Measurements from ENCODE around the gene ARHGEF2.

Gene ARHGEF2

DNA sequence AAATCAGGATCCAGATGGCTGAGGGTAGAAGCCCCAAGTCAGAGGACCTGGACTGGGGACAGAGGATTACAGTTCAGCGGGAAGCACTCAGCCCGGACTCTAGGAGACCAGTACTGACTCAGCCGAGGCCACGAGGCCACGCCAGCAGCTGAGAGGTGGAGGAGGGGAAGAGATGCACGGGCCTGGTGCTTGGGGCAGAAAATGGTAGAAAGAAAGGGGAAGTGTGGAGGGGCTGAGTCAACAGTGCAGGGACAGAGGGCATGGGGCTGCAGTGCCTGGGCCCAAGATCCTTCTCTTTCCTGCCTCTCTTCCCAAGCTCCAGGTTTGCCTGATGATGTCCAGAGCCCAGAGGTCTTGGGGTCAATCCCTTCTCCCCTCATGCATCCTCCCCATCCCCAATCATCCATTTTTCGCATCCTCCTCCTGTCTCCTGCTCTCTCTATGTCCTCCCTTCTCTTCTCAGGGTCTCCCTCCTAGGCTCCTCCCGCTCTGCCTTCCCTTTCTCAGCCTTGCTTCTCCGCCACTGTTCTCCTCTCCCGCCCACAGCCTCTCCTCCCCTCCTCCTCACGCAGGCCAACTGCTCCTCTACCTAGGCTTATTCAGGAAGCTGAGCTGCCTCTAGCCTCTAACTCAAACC, 7.7 kb downstream of the ARHGEF2 start:
- peak; percentile 71 for DNase-seq

DNA sequence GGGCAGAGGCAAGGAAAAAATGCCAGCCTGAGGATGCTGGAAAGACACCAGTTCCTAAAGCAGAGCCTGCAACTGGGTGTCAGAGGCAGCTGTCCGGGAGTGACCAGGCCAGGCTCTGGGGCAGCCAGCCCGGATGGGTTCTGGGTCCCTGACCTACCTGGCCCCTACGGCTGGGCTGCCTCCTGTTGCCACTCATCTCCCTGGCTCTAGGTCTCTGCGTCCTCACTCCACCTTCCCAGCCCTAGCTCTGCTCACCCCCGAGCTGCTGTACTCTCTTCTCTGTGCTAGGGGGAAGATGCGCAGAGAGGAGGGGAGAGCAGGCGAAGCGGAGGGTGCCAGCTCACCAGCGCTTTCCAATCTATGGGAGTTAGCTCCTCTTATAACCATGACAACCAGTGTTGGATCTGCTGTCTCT, 9.0 kb downstream of the ARHGEF2 start:
- no peak for DNase-seq

GRCh38 chr1:155968670-155969069, 9.7 kb downstream of the ARHGEF2 start:
- no peak for DNase-seq

- DNase-seq = no peak
These were observed 10.3 kb downstream of the ARHGEF2 start for GRCh38 chr1:155968051-155968400.

DNA sequence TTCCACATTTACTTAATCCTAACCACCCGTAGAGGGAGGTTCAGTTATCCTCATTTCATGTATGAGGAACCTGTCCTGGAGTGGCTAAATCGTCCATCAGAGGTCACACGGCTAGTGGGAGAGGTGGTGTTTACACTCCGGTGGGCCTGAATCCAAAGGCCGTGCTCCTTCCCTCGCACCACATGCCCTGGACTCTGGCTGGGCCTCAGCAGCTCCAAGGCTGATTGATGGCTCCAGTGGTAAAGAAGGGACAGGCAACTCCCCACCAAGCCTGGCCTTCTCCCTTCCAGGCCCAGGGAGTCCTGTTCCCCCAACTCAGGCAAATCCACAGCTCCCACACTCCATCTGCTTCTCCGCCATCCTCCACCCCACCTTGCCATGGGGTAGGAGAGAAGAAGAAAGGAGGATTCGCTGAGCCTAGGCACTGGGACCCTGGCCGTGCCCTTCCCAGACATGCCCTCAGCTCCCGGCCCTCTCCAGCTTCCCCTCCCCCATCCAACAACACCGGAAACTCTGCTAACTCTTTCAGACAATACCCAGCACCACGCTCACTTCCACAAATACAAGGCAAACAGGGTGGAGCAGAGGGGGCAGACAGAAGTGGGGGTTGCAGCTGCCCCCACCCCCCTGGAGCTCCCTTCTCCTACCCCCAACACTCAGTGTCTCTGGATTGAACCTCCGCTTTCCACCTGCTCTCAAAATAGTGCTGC, 10.9 kb downstream of the ARHGEF2 start:
- no peak for DNase-seq

DNA sequence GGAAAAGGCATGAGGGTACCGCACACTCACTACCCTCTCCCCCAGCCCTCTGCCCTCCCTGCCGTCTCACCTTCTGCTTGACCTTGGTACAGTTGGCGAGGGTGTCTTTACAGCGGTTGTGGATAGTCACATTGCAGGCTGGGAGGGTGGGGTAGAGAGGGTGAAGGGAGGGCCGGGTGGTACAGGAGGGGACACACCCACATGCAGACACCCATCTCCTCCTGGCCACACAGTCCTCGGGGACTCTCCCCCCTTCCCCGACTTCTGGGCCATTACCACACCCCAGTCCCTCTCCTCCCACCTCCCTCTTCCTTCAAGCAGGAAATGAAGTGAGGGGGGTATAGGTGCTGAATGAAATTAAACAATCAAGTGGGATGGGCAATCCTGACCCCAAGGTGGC, 11.6 kb downstream of the ARHGEF2 start:
- DNase-seq = peak; percentile 77

GRCh38 chr1:155966135-155966534, 12.2 kb downstream of the ARHGEF2 start:
- no peak for DNase-seq

DNA sequence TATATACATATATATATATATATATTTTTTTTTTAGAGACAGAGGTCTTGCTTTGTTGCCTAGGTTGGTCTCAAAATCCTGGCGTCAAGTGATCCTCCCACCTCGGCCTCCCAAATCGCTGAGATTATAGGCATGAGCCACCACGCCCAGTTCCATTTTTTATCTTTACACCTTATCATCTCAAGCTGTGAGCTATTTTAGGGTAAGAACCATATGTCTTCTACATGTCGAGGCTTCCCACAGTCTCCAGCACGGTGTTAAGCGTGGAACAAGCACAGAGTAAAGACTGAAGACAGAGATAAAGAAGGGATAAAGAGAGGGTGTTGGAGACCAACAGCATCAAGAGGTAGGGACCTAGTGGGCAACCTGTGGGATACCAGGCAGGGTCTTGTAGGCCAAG, 14.2 kb downstream of the ARHGEF2 start:
- DNase-seq = peak; percentile 39

- no peak for DNase-seq
These were observed 15.6 kb downstream of the ARHGEF2 start for GRCh38 chr1:155962599-155963211.

DNA sequence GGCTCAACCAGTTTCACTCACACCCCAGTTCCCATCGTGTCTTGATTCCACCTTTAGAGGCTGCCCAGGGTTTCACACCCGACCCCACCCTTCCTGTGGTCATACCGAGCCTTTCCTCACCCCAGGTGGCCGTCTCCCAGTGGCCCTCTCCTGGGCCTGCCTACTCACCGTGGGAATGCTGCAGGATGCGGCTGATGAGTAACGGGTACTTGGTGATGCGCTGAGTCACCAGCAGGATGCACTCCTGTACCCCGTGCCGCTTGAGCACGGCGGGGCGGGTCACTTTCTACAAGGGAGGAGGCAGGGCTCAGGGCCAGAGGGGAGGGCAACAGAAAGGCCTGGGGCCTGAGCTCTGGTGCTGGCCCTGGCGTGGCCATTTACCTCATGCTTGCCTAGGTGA, 16.4 kb downstream of the ARHGEF2 start:
- DNase-seq = peak; percentile 64

DNA sequence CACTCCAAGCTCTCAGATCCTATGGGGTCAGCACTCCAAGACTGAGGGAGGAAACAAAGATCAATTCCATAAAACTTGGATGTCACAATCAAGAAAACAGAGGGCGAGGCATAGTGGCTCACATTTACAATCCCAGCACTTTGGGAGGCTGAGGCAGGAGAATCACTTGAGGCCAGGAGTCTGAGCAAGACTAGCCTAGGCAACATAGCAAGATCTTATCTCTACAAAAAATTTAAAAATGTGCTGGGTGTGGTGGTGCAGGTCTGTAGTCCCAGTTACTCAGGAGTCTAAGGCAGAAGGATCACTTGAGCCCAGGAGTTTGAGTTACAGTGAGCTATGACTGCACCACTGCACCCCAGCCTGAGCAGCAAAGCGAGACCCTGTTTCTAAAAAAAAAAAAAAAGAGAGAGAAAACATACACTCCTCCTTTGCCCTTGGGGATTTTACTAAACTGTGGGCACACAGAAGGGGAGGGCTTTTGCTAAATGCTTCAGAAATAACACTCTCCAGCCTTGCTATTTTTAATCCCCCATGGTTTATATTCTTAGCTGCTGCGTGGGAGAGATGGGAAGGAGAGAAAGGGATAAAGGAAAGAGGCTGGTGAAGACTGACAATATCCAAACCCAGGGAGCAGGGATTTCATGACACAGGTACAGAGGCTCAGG, 18.1 kb downstream of the ARHGEF2 start:
- DNase-seq = no peak

DNA sequence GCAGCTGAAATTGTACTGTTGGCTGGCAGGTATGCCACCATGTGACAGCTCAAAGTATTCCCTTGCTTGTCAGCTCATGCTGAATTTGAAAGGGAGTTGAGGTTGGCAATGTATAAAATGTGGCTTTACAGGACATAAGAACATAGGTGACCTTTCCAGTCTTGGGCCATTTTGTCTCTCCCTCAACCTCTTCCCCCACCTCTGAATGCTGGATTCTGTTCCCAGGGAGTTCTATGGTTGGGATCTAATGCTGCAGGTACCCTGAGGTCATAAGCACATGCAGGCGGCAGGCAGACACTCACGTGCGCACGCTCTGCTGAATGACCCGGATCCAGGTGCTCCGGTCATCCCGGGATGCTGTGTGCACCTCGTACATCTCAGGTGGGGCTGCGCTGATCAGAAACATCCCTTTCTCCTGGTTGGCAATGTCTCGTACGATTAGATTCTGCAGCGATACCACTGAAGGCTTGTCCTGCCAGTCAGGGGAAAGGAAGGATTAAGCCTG, 20.9 kb downstream of the ARHGEF2 start:
- no peak for DNase-seq

DNA sequence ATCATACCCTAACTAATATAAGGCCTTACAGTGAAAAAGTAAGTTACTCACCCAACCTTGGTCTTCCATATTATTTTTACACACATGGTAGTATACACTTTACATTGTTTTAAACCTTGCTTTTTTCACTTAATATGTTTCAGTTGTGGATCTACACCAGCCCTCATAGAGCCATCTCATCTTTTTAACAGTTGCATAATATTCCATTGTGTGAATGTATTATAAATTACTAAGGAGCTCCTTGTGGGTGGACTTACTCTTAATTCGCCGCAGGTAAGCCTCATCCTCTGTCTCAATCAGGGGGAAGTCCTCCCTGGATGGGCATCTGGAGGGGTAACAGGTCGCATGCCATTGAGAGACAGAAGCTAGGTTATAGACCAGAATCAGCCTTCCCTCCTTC, 23.7 kb downstream of the ARHGEF2 start:
- no peak for DNase-seq

- no peak for DNase-seq
These were observed 25.8 kb downstream of the ARHGEF2 start for GRCh38 chr1:155952505-155952890.

GRCh38 chr1:155951753-155952504, 26.4 kb downstream of the ARHGEF2 start:
- DNase-seq = no peak

DNA sequence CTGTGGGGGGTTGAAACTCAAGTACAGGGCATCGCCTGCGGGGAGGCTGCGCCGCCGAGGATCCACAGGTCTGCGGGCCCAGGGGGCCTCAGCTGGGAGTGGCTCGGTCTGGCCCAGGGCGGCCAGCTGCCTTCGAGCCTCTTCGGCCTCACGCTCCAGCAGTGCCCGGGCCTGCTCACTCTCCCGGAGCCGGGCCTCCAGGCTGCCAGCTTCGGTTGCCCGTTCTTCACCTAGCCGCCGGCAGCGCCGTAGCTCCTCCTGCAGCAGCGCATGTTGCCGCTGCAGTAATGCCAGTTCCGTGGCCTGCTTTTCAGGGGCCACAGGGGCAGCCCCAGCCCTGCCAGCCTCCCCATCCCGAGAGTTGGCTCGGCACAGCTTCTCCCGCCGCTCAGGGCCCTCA, 27.5 kb downstream of the ARHGEF2 start:
- no peak for DNase-seq

DNA sequence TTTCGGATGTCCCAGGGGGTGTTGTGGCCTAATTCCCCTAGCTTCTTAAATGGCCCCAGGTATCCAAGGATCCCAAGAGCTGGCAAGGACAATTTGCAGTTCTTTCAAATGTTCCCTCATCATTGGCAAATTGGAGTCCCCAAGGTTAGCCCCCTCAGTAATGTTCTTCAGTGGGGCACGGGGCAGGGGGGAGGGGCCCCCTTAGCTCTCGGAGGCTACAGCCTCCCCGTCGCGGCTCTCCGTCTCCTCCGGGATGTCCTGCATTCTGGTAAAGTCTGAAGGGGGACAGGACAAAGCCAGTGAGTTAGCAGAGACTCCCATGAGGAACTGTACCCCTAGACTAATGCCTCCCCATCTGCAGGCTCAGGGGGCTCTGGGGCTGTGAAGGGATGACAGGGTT, 30.6 kb downstream of the ARHGEF2 start:
- no peak for DNase-seq

- no peak for DNase-seq
These were observed 31.1 kb downstream of the ARHGEF2 start for GRCh38 chr1:155947292-155947691.

DNA sequence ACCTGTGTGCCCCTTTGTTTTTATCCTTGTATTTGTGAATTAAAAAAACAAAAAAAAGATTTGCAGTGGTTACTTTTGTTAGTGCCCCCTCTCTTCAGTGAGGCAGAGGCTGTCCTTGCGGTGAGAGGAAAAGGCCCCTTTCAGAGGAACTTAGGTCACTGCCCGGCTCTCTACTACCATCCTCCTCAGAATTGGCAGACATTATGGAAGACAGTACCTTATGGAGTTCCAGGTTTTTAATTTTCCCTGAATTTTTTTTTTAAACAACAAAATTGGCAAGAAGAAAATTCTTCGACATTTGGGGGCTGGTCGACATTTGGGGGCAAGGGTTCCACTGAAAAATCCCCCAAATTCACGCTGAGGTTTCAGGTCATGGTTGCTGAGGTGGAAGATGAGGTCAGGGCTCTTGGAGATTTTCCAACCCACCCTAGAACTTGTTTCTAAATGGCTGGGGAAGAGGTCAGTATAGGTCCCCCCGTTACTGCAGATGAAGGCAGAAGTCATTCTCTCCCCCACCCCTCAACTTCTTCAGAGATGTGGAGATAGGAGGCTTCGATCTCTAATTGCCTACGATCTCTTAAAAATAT, 31.6 kb downstream of the ARHGEF2 start:
- DNase-seq = no peak

- DNase-seq = no peak
These were observed 33.9 kb downstream of the ARHGEF2 start for GRCh38 chr1:155944444-155944799.

GRCh38 chr1:155942578-155943141, 35.7 kb downstream of the ARHGEF2 start:
- no peak for DNase-seq

GRCh38 chr1:155941845-155942531, 36.4 kb downstream of the ARHGEF2 start:
- no peak for DNase-seq
